ENCODE data around the gene CST9.

CST9 gene

DNA sequence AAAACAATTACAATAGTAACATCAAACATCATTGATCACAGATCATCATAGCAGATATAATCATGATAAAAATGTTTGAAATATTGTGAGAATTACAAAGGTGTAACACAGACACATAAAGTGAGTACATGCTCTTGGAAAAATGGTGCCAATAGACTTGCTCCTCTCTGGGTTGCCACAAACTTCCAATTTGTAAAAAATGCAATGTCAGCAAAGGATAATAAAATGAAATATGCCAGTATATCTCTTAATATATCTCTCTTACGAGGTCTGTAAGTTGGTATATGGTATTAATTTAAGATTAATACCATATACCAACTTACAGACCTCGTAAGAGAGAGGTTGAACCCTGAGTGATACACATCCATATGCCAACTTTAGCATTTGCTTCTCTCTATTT, 45.4 kb upstream of the CST9 start:
- no peak overlapping the region for H3K4me3 ChIP-seq (ENCODE audit: control insufficient read depth, low read depth, low read length)
- no peak for DNase-seq (ENCODE audit: low read depth)
- TF ChIP-seq, protein P1, sequence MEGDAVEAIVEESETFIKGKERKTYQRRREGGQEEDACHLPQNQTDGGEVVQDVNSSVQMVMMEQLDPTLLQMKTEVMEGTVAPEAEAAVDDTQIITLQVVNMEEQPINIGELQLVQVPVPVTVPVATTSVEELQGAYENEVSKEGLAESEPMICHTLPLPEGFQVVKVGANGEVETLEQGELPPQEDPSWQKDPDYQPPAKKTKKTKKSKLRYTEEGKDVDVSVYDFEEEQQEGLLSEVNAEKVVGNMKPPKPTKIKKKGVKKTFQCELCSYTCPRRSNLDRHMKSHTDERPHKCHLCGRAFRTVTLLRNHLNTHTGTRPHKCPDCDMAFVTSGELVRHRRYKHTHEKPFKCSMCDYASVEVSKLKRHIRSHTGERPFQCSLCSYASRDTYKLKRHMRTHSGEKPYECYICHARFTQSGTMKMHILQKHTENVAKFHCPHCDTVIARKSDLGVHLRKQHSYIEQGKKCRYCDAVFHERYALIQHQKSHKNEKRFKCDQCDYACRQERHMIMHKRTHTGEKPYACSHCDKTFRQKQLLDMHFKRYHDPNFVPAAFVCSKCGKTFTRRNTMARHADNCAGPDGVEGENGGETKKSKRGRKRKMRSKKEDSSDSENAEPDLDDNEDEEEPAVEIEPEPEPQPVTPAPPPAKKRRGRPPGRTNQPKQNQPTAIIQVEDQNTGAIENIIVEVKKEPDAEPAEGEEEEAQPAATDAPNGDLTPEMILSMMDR (conservative IDR thresholded peaks at IDR 0.05; ENCODE audit: control insufficient read depth, insufficient read depth, low read depth, low read length), result no peak

DNA sequence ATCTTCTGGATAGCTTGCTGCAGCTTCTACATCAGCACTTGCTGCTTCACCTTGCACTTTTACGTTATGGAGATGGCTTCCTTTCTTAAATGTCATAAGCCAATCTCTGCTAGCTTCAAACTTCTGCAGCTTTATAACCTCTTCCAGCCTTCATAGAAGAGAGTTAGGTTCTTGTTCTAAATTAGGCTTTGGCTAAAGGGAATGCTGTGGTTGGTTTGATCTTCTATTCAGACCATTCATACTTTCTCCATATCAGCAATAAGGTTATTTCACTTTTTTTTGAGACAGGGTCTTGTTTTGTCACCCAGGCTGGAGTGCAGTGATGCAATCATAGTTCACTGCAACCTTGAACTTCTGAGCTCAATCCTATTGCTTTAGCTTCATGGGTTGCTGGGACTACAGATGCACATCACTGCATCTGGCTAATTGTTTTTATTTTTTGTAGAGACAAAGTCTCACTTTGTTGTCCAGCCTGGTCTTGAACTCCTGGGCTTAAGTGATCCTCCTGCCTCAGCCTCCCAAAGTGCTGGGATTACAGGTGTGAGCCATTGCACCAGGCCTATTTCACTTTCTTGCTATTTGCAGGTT, 44.2 kb upstream of the CST9 start:
- no peak for DNase-seq (ENCODE audit: low read depth)
- H3K4me3 ChIP-seq (ENCODE audit: control insufficient read depth, low read depth, low read length), result no peak overlapping the region
- TF ChIP-seq, protein P1 (conservative IDR thresholded peaks at IDR 0.05; ENCODE audit: control insufficient read depth, insufficient read depth, low read depth, low read length), result no peak

DNA sequence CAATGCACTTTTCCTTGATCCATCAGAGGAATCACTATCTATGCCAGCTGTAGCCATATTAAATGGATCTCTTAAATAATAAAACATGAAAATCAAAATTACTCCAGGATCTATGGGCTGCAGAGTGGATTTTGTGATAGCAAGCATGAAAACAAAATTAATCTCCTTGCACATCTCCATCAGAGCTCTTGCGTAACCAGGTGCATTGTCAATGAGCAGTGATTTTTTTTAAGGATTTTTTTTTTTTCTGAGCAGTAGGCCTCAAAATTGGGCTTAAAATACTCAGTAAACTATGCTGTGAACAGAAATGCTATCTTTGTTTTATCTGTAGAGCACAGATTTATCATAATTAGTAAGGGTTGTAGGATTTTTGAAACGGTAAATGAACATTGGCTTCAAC, 43.5 kb upstream of the CST9 start:
- TF ChIP-seq, protein P1 (conservative IDR thresholded peaks at IDR 0.05; ENCODE audit: control insufficient read depth, insufficient read depth, low read depth, low read length), result no peak
- no peak for DNase-seq (ENCODE audit: low read depth)
- H3K4me3 ChIP-seq (ENCODE audit: control insufficient read depth, low read depth, low read length), result no peak overlapping the region

DNA sequence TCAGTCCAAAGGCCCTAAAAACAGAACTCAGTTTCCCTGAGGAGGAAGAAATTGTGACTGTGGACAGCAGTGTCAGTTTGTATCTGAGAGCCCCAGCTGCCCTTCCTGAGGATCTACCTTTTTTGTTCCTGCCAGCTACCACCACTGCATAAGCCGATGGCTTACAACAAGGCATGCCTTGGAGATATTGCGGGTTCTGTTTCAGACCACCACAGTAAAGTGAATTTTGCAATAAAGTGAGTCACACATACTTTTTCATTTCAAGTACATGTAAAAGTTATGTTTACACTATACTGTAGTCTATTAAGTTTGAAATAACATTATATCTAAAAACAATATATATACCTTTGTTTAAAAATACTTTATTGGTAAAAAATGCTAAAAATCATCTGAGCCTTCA, 41.6 kb upstream of the CST9 start:
- H3K4me3 ChIP-seq (ENCODE audit: control insufficient read depth, low read depth, low read length), result no peak overlapping the region
- no peak for DNase-seq (ENCODE audit: low read depth)
- TF ChIP-seq, protein P1 (conservative IDR thresholded peaks at IDR 0.05; ENCODE audit: control insufficient read depth, insufficient read depth, low read depth, low read length), result no peak

DNA sequence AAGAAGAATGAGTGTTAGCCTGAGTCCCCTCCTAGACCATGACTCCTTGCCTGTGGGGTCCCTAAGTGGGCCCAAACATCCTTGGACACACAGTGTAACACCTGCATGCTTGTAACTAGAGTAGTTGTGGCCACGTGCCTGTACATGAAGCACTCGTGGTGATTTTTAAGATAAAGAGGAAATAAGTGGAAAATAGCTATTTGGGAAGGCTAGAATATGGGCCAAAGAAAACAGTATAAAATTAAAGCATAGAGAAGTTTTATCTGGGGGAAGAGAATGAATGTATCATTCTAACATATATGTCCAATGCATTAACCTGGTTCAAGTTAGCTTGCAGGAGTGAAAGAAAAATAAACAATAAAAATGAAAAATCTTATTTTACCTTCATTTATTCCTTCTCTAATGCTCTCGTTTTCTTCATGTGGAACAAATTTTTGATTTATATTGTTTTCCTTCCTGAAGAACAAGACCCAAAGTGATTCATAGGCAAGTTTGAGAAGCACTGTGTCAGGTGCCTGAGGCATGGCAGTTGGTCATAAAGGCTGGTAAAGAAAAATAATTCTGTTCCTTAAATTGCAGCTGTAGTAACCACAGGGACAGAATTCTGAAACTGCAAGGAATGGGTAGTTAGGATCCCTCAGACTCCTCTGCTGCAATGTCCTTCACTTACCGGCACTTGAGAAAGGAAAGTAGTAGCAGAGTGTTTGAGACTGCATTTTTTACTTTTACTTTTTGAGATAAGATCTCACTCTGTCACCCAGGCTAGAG, 40.6 kb upstream of the CST9 start:
- DNase-seq (ENCODE audit: low read depth), result no peak
- H3K4me3 ChIP-seq (ENCODE audit: control insufficient read depth, low read depth, low read length), result no peak overlapping the region
- TF ChIP-seq, protein P1 (conservative IDR thresholded peaks at IDR 0.05; ENCODE audit: control insufficient read depth, insufficient read depth, low read depth, low read length), result no peak

DNA sequence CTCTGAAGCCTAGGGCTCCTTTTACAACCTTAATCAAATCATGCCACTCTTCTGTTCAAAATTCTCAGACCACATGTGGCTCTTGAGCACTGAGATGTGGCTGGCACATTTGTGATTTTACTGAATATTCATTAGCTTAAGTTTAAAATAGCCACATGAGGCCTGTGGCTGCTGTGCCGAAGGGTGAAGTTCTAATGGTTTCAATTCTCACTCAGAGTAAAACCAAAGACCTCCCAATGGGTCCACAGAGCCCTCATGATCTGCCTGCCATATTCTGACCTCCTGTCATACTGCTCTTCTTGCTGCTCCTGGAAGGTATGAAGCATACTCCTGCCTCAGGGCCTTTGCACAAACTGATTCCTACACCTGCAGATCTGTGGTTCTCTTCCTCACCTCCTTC, 39.9 kb upstream of the CST9 start:
- no peak overlapping the region for H3K4me3 ChIP-seq (ENCODE audit: control insufficient read depth, low read depth, low read length)
- TF ChIP-seq, protein P1 (conservative IDR thresholded peaks at IDR 0.05; ENCODE audit: control insufficient read depth, insufficient read depth, low read depth, low read length), result no peak
- no peak for DNase-seq (ENCODE audit: low read depth)

All from fibroblast of mammary gland (primary cell).